Inferior parietal cortex (tissue), 1 donor: Measurements from ENCODE around the gene UNC45A.

ENCODE experiments used
- DNase-seq: peaks from one replicate; pipeline ENCODE4 v3.0.0-alpha.2; 2016; ENCODE audit errors: extremely low spot score

Gene UNC45A

GRCh38 chr15:90942354-90943120 is 7.5 kb downstream of the UNC45A start:
- DNase-seq: no peak

- no peak for DNase-seq
Measured at GRCh38 chr15:90945091-90945490, 10.0 kb downstream of the UNC45A start.

DNA sequence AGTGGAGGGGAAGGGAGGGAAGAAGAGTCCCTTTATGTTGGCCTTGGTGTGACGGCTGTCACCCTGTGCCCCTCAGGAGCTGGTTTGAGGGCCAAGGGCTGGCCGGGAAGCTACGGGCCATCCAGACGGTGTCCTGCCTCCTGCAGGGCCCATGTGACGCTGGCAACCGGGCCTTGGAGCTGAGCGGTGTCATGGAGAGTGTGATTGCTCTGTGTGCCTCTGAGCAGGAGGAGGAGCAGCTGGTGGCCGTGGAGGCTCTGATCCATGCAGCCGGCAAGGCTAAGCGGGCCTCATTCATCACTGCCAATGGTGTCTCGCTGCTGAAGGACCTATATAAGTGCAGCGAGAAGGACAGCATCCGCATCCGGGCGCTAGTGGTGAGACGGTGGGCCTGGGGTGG is 11.5 kb downstream of the UNC45A start:
- DNase-seq: no peak

- DNase-seq: no peak
Measured at GRCh38 chr15:90946941-90947576, 12.0 kb downstream of the UNC45A start.

- DNase-seq: no peak
Measured at GRCh38 chr15:90947577-90948357, 12.7 kb downstream of the UNC45A start.

DNA sequence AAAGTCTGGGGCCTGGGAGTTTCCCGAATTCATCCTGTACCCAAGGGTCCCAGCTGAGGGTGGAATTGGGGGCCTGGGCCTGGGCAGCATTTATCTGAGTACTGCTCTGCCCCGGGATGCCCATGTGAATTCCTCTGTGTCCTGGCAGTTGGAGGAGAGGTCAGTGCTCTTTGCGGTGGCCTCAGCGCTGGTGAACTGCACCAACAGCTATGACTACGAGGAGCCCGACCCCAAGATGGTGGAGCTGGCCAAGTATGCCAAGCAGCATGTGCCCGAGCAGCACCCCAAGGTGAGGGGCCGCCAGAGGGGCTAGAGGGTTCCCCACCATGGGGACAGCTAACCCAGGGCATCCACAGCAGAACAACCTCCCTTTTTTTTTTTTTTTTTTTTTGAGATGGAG is 13.4 kb downstream of the UNC45A start:
- DNase-seq: no peak

- no peak for DNase-seq
Measured at GRCh38 chr15:90949979-90950675, 15.0 kb downstream of the UNC45A start.

DNA sequence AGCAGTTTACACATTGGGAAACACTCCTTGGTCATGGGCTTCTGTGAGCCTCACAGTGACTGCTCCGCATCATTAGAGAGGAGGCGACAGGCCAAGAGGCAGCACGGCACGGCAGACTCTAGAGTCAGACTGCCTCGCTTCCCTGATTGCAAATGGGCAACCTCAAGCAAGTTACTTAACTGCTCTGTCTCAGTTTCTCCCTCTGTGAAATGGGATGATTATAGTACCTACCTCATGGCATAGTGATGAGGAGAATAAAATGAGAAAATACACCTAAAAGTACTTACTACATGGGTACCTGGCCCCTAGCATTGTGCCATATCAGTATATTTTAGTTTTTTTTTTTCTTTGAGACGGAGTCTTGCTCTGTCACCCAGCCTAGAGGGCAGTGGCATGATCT is 15.6 kb downstream of the UNC45A start:
- DNase-seq: no peak

- DNase-seq: no peak
Measured at GRCh38 chr15:90952901-90953677, 18.0 kb downstream of the UNC45A start.

- no peak for DNase-seq
Measured at GRCh38 chr15:90953947-90954711, 19.0 kb downstream of the UNC45A start.

DNA sequence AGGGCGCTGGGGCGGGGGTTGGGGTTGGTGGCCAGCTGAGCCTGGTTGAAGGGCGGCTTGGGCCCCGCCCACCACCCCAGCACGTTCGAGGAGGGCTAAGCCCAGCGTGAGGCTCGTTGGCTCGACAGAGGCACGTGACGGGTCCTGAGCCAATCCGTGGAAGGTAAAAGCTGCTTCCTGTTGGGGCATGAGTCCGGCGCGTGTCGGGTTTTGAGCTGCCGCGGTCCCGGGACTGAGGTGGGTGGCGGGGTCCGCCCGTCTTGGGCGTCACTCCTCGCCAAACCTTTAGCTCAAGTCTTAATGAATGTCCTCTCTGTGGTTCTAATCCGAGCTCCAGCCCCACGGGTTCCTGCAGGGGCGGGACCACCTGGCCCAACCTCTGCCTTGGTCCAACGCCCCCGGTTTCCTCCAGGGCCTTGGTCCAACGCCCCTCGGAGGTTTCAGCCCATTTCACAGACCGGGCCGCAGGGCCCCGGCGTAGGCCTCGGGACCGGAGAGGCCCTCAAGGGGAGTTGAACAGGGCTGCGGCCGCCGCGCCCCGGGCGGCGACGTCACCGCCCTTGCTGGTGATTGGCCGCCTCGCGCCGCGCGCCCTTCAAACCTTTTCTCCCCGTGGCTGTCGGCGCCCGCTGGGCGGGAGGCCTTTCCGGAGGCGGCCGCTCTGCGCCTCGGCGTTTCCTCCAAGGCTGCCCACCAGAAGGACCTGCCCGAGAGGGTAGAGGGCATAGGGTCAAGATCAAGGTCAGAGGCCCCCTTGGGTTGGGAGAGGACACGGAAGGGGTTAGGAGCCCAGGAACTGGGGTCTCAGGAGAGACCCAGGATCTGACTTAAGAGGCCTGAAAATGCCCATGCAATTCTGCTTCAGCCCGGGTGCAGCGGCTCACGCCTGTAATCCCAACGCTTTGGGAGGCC is 19.9 kb downstream of the UNC45A start, which contains the start of gene RCCD1:
RCCD1 (plus strand) TSS at position 173 of the 912 bp plus-strand sequence. CDS start 1,851 bp downstream, outside the sequence.
- peak; percentile 96 for DNase-seq

- DNase-seq: no peak
Measured at GRCh38 chr15:90955624-90956273, 20.7 kb downstream of the UNC45A start.

GRCh38 chr15:90956274-90957030 is 21.4 kb downstream of the UNC45A start:
- peak; percentile 77 for DNase-seq

- no peak for DNase-seq
Measured at GRCh38 chr15:90957031-90957790, 22.1 kb downstream of the UNC45A start.

GRCh38 chr15:90957791-90958190 is 22.7 kb downstream of the UNC45A start:
- DNase-seq: no peak

DNA sequence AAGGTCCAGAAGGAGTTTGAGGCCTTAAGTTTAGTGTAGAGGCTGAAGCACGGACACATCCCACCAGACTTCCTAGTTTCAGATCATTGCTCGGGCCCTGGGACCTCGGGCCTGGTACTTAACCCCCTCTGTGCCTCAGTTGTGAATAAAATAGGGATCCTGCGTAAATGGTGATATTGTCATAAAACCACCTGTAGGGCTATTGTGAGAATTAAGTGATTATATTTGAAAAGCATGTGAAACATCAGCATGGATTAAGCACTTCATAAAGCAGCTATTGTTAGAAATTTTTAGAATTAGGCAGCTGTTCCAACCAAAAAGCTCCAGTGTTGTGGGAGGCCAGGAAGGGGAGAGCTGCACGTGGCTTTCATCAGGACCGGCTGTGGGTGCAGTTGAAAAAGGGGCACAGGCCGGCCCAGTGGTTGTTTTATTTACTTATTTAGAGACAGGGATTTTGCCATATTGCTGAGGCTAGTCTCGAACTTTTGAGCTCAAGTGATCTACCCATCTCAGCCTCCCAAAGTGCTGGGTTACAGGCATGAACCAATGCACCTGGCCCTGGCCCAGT is 24.0 kb downstream of the UNC45A start:
- DNase-seq: no peak

- peak; percentile 47 for DNase-seq
Measured at GRCh38 chr15:90959894-90960293, 24.8 kb downstream of the UNC45A start.
